ENCODE results near the gene CEP170.
"Not testable (repeated sequence)": the region's sequence is repeated elsewhere in the genome, so short reads cannot be mapped to it uniquely, and the experiment has no call there.

CEP170 gene

GRCh38 chr1:243230914-243231313 lies 24.2 kb downstream of the CEP170 start:
- peak in 1 of 2 experiments; percentile 11 for DNase-seq

GRCh38 chr1:243229526-243229925 lies 25.6 kb downstream of the CEP170 start:
- no peak for DNase-seq

GRCh38 chr1:243227622-243228021 lies 27.5 kb downstream of the CEP170 start:
- DNase-seq, result no peak

GRCh38 chr1:243218059-243218458 lies 37.0 kb downstream of the CEP170 start:
- DNase-seq, result no peak

- DNase-seq, result no peak
These were observed 37.7 kb downstream of the CEP170 start for GRCh38 chr1:243217349-243217748.

- DNase-seq, result no peak
These were observed 38.3 kb downstream of the CEP170 start for GRCh38 chr1:243216741-243217140.

GRCh38 chr1:243215276-243215875 lies 39.7 kb downstream of the CEP170 start:
- DNase-seq, result not testable (repeated sequence)

- no peak for DNase-seq
These were observed 41.9 kb downstream of the CEP170 start for GRCh38 chr1:243213045-243213787.

- peak; percentile 7 to 67 for DNase-seq
These were observed 43.1 kb downstream of the CEP170 start for GRCh38 chr1:243211984-243212383.

GRCh38 chr1:243205026-243205501 lies 50.0 kb downstream of the CEP170 start:
- not testable (repeated sequence) for DNase-seq

- not testable (repeated sequence) for DNase-seq
These were observed 50.7 kb downstream of the CEP170 start for GRCh38 chr1:243204336-243204735.

- DNase-seq, result not testable (repeated sequence)
These were observed 51.9 kb downstream of the CEP170 start for GRCh38 chr1:243203196-243203595.

GRCh38 chr1:243201316-243201715 lies 53.8 kb downstream of the CEP170 start:
- DNase-seq, result not testable (repeated sequence)

- not testable (repeated sequence) for DNase-seq
These were observed 57.6 kb downstream of the CEP170 start for GRCh38 chr1:243197524-243197923.

GRCh38 chr1:243193330-243193729 lies 61.8 kb downstream of the CEP170 start:
- DNase-seq, result not testable (repeated sequence)

- not testable (repeated sequence) for DNase-seq
These were observed 68.7 kb downstream of the CEP170 start for GRCh38 chr1:243186201-243186995.

- not testable (repeated sequence) for DNase-seq
These were observed 70.3 kb downstream of the CEP170 start for GRCh38 chr1:243184787-243185186.

- DNase-seq, result not testable (repeated sequence)
These were observed 71.4 kb downstream of the CEP170 start for GRCh38 chr1:243183661-243184060.

- DNase-seq, result not testable (repeated sequence)
These were observed 71.9 kb downstream of the CEP170 start for GRCh38 chr1:243183176-243183575.

GRCh38 chr1:243179720-243180119 lies 75.4 kb downstream of the CEP170 start:
- DNase-seq, result no peak

GRCh38 chr1:243177792-243178191 lies 77.3 kb downstream of the CEP170 start:
- DNase-seq, result not testable (repeated sequence)

- not testable (repeated sequence) for DNase-seq
These were observed 81.2 kb downstream of the CEP170 start for GRCh38 chr1:243173758-243174369.

- DNase-seq, result not testable (repeated sequence)
These were observed 90.2 kb downstream of the CEP170 start for GRCh38 chr1:243164911-243165310.
